Thyroid gland (tissue), 4 donors: ENCODE measurements around the gene NCAN. TPM values are rescaled to one million over a fixed set of nuclear protein-coding genes. Genes with fewer than 3 reads are reported as not detected.
A peak's percentile ranks its signal among the peaks of the same experiment; 100 is the strongest.
"Not testable (repeated sequence)": the region's sequence is repeated elsewhere in the genome, so short reads cannot be mapped to it uniquely, and the experiment has no call there.

ENCODE experiments used
- DNase-seq, 2 donors: peaks; one replicate each; pipeline ENCODE4 v3.0.0-alpha.2; 2019
- H3K27ac ChIP-seq, 3 donors: fragments of 200-600 bp; sonication (generic); 1 replicate in 2 of 3; 2 replicates in 1 of 3; pipeline ENCODE4 v1.5.1; 2016 to 2019; ENCODE audit warnings: mild to moderate bottlenecking in 1 of 3, moderate library complexity in 1 of 3
- H3K27me3 ChIP-seq: fragments of 200-600 bp; sonication (generic); one replicate; pipeline ENCODE4 v1.5.1; 2019
- H3K36me3 ChIP-seq, 2 donors: fragments of 200-600 bp; sonication (generic); one replicate each; pipeline ENCODE4 v1.5.1; 2016 to 2019
- H3K4me1 ChIP-seq, 2 donors: fragments of 200-600 bp; sonication (generic); one replicate each; pipeline ENCODE4 v1.5.1; 2017 to 2019
- H3K4me3 ChIP-seq, 3 donors: fragments of 200-600 bp; sonication (generic); replicated peaks in 1 of 3; 1 replicate in 2 of 3; 2 replicates in 1 of 3; pipeline ENCODE4 v1.5.1; 2016; ENCODE audit warnings: mild to moderate bottlenecking in 1 of 3
- H3K9me3 ChIP-seq: fragments of 200-600 bp; sonication (generic); one replicate; pipeline ENCODE4 v1.5.1; 2017
- POLR2A ChIP-seq, 2 donors: fragments of 450-650 bp; IDR thresholded peaks; one replicate each; pipeline ENCODE4 v1.6.1; 2017; ENCODE audit warnings: antibody characterized with exemption in 2 of 2, mild to moderate bottlenecking in 2 of 2, moderate library complexity in 1 of 2
- WGBS, 2 donors: methylation state at CpG; one replicate each; pipeline ENCODE4 v1.1.5; 2017; 5-methylcytosine and 5-hydroxymethylcytosine counted together
- intact Hi-C: fragments of 100-400 bp; cut with DNase I; formaldehyde crosslinking; loops from one replicate; pipeline ENCODE4 v1.15.1; 2023
- total RNA-seq, 4 donors: library from RNA; depleted of rRNA; stranded (reverse); fragments of >200 nt; gene quantifications; one replicate each; pipeline ENCODE4 v1.2.3, GENCODE V29; 2016
- TF ChIP-seq, protein P1 (sequence below), 6 experiments: fragments of 200-600 bp in 3 of 6; fragments of 450-650 bp in 3 of 6; sonication (generic) in 3 of 6; IDR thresholded peaks; one replicate each; pipeline ENCODE4 v1.5.1; 2016 to 2019; ENCODE audit warnings: antibody characterized with exemption in 6 of 6, mild to moderate bottlenecking in 2 of 6, inconsistent platforms in 1 of 6, moderate library complexity in 1 of 6

NCAN gene
- total RNA-seq, 4 donors from 2014 or later = 0.44 TPM; not detected in 3

GRCh38 chr19:19169236-19170052 lies 42.3 kb upstream of the NCAN start:
- H3K27me3 ChIP-seq = no peaks in the 10 kb centered on the region
- TF ChIP-seq, protein P1, sequence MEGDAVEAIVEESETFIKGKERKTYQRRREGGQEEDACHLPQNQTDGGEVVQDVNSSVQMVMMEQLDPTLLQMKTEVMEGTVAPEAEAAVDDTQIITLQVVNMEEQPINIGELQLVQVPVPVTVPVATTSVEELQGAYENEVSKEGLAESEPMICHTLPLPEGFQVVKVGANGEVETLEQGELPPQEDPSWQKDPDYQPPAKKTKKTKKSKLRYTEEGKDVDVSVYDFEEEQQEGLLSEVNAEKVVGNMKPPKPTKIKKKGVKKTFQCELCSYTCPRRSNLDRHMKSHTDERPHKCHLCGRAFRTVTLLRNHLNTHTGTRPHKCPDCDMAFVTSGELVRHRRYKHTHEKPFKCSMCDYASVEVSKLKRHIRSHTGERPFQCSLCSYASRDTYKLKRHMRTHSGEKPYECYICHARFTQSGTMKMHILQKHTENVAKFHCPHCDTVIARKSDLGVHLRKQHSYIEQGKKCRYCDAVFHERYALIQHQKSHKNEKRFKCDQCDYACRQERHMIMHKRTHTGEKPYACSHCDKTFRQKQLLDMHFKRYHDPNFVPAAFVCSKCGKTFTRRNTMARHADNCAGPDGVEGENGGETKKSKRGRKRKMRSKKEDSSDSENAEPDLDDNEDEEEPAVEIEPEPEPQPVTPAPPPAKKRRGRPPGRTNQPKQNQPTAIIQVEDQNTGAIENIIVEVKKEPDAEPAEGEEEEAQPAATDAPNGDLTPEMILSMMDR (IDR thresholded peaks at IDR 0.05) = no peak
- intact Hi-C loops = no loop called here
- WGBS, 2 donors = 83 to 85% methylated on average over 5 to 9 of the region's 9 CpGs
- H3K36me3 ChIP-seq = no peaks in the 10 kb centered on the region
- H3K4me3 ChIP-seq = peak overlapping the region in 1 of 3 donors; percentile 14
- no peaks in the 10 kb centered on the region for H3K9me3 ChIP-seq
- peaks cover 4 to 10% of the 10 kb centered on the region in 2 donors for H3K4me1 ChIP-seq
- DNase-seq = no peak
- H3K27ac ChIP-seq = no peak overlapping the region

- no peak for TF ChIP-seq POLR2A (IDR thresholded peaks at IDR 0.05)
- TF ChIP-seq, protein P1 (IDR thresholded peaks at IDR 0.05) = no peak
- WGBS, 2 donors = 24 to 26% methylated on average over 28 to 33 of the region's 56 CpGs
- H3K4me3 ChIP-seq = peak within 1 kb of the TSS in 1 of 3 donors; percentile 14
- intact Hi-C loops = no loop called here
- no peaks in the 10 kb centered on the region for H3K36me3 ChIP-seq
- no peaks in the 10 kb centered on the region for H3K27me3 ChIP-seq
- H3K9me3 ChIP-seq = no peaks in the 10 kb centered on the region
- H3K4me1 ChIP-seq = peaks cover 4 to 10% of the 10 kb centered on the region in 2 donors
- DNase-seq = peak; percentile 82
- no peak within 1 kb of the TSS for H3K27ac ChIP-seq
Observed at GRCh38 chr19:19170053-19170872, 41.5 kb upstream of the NCAN start, which contains the start of gene MEF2B. MEF2B (minus strand) TSS chr19:19170263; CDS start chr19:19150735, 19,528 bp downstream.

GRCh38 chr19:19170873-19171672 lies 40.7 kb upstream of the NCAN start:
- WGBS, 2 donors = 86 to 89% methylated on average over 6 of the region's 6 CpGs
- TF ChIP-seq POLR2A (IDR thresholded peaks at IDR 0.05) = no peak
- TF ChIP-seq, protein P1 (IDR thresholded peaks at IDR 0.05) = no peak
- Histone ChIP-seq H3K27me3 (no peaks in the 10 kb centered on the region), H3K4me1 (peaks cover 4 to 10% of the 10 kb centered on the region in 2 donors), H3K36me3 (no peaks in the 10 kb centered on the region), H3K27ac (no peak overlapping the region), H3K4me3 (no peak overlapping the region), H3K9me3 (no peaks in the 10 kb centered on the region)
- DNase-seq = no peak
- intact Hi-C loops = no loop called here

- no peaks in the 10 kb centered on the region for H3K9me3 ChIP-seq
- H3K4me3 ChIP-seq = no peak overlapping the region
- peaks cover 4 to 10% of the 10 kb centered on the region in 2 donors for H3K4me1 ChIP-seq
- no peaks in the 10 kb centered on the region for H3K27me3 ChIP-seq
- intact Hi-C loops = no loop called here
- no peak overlapping the region for H3K27ac ChIP-seq
- TF ChIP-seq, protein P1 (IDR thresholded peaks at IDR 0.05) = no peak
- no peak for TF ChIP-seq POLR2A (IDR thresholded peaks at IDR 0.05)
- H3K36me3 ChIP-seq = no peaks in the 10 kb centered on the region
- 85 to 87% methylated on average over 6 to 8 of the region's 8 CpGs for WGBS, 2 donors
- no peak for DNase-seq
Observed at GRCh38 chr19:19171821-19172532, 39.8 kb upstream of the NCAN start.

DNA sequence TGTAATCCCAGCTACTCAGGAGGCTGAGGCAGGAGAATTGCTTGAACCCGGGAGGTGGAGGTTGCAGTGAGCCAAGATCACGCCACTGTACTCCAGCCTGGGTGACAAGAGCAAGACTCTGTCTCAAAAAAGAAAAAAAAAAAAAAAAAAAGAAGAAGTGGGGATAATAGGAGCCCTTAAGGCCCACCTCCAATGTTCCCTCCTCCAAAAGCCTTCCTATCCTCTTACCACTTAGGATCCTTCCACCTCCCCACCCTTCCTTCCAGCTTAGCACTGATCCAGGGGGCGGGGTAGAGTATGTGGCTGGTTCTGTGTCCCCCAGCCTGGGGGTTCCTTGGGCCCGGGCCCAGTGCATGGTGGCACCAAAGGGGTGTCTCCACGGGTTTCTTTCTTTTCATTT lies 38.5 kb upstream of the NCAN start:
- H3K4me1 ChIP-seq, DNase-seq, H3K9me3 ChIP-seq, H3K27me3 ChIP-seq, H3K4me3 ChIP-seq, intact Hi-C loops, H3K27ac ChIP-seq, H3K36me3 ChIP-seq: not testable (repeated sequence)
- WGBS, 2 donors = 90% methylated on average over 5 of the region's 5 CpGs
